Right forelimb (tissue), 1 donor: ENCODE data around the gene NEU2.

Experiments
- DNase-seq: peaks from one replicate; pipeline ENCODE4 v3.0.0-alpha.2; 2018

NEU2 gene

DNA sequence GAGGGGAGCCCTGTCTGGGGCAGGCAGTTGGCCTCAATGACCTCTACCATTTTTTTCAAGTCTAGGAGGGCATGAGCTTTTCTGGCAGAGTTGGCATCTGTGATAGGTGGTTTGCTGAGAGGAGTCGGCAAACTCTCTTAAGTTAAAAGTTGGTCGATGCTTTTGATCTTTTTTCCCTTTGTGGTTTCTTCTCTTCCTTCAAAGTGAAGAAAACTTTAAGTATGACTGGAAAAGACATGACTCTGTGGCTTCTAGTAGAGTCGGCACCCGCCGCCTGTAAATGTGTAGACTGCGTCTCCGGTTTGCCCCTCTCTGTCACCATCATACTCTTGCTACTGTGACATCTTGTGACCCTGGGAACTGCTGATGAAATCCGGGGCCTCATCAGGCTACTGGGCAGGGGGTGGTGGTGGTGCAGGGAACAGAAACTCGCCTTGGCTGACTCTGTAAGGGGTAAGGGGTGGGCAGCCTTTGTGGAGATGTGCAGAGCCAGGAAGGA is 48.8 kb downstream of the NEU2 start:
- DNase-seq, result no peak

DNA sequence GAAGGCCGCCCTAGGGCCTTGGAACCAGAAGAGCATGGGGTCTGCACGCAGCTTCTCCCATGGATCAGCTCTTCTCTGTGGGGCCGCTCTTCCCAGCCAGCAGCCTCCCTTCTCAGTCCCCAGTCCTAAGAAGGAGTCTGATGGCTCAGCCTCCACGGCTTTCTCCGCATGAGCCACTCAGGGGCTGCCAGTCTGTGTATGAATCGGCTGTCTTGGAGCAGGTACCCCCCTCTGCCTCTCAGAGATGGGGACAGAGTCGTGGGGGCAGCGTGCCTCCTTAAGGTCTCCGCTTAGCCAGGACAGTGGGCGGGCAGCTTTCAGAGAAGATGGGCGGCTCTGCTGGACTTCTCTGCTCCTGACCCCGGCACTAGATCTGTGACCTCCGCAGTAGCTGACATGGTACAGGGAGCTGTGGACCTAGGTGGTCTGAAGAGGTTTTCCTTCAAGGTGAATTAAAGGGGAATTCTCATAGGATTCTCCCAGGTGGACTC is 49.3 kb downstream of the NEU2 start:
- DNase-seq, result no peak

DNA sequence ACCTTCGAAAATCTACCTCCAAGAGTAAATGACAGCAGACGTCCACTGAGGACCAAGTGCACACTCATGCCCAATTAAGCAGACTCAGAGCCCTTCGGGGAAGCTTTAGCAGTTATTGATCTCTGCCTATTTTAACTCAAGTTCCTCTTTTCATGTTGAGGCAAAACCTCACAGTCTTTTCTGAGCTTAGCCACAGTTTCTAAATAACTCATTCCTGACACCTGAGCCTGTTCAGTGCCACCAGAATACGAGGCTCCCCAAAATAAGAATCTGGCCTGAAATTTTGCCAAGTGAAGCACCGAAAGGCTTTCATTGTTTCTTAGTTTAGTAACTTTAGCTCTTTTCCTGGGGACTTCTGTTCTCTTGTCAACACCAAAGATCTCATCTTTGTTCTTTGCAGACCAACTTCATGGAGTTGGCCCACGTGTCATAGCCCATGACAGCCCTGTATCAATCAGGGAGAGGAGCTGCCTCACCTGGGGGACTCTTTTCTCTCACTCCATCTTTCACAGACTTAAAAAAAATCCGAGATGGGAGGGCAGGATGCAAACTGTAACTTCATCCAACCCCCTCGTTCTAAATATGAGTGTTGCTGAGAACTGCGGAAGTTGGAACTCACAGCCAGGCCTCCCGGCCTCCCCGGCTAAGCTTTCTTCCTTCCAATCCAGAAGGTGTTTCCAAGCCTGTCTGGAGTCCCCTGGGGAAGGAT is 49.9 kb downstream of the NEU2 start:
- no peak for DNase-seq

GRCh38 chr2:233082931-233083755 is 50.7 kb downstream of the NEU2 start:
- DNase-seq, result no peak

DNA sequence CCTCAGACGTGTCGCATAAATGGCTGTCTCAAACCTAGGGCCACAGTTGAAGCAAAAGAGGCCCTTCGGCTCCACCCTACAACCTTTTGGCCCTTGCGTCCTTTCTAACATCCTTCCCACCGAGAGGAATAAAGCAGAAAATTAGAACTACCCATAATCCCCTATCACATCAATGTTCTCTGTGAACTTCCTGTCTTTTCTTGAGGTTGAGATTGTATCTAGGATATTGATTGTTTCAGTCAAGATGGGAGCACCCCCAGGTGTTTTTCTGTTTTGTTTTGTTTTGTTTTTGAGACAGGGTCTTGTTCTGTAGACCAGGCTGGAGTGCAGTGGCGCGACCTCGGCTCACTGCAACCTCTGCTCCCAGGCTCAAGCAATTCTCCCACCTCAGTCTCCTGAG is 51.3 kb downstream of the NEU2 start:
- no peak for DNase-seq

GRCh38 chr2:233084488-233084887 is 52.0 kb downstream of the NEU2 start:
- DNase-seq, result no peak
